Cardiac muscle cell (in vitro differentiated cells and primary cell): Measurements from ENCODE around the gene TMEM41B. TPM values are rescaled to one million over a fixed set of nuclear protein-coding genes. Genes with fewer than 3 reads are reported as not detected.

Source experiments
- DNase-seq, 2 donors: peaks; one replicate each; pipeline versions ENCODE4 v3.0.0 to v3.0.0-alpha.2; 2010 to 2017; ENCODE audit warnings: low read depth in 1 of 2, low spot score in 1 of 2
- H3K27ac ChIP-seq: fragments of 200-600 bp; sonication (generic); 2 replicates; pipeline ENCODE4 v1.5.1; 2016
- H3K27me3 ChIP-seq: fragments of 200-600 bp; sonication (generic); 2 replicates; pipeline ENCODE4 v1.6.0; 2016; ENCODE audit warnings: control low read depth
- H3K36me3 ChIP-seq: fragments of 200-600 bp; sonication (generic); 2 replicates; pipeline ENCODE4 v1.5.1; 2016; ENCODE audit warnings: control low read depth
- H3K4me1 ChIP-seq: fragments of 200-600 bp; sonication (generic); 2 replicates; pipeline ENCODE4 v1.8.1; 2017; ENCODE audit warnings: low read depth, mild to moderate bottlenecking, mixed run types
- H3K4me3 ChIP-seq: fragments of 200-600 bp; sonication (generic); 2 replicates; pipeline ENCODE4 v1.5.1; 2016; ENCODE audit warnings: mild to moderate bottlenecking
- H3K9me3 ChIP-seq: fragments of 200-600 bp; sonication (generic); 2 replicates; pipeline ENCODE4 v1.5.1; 2017; ENCODE audit warnings: low read depth, mild to moderate bottlenecking, control low read depth
- CTCF ChIP-seq: IDR thresholded peaks from 2 replicates; pipeline ENCODE4 v1.5.1; 2012; ENCODE audit warnings: low read depth, mild to moderate bottlenecking, low read length
- polyA plus RNA-seq: library from polyadenylated mRNA; unstranded; fragments of >200 nt; fragmentation: Nextera tagmentation; extraction: Ambion mirVana; gene quantifications from 2 replicates; pipeline ENCODE4 v1.2.1, GENCODE V29; 2016
- total RNA-seq: library from RNA; depleted of rRNA; stranded (reverse); fragments of >200 nt; gene quantifications from 2 replicates; pipeline ENCODE4 v1.2.3, GENCODE V29; 2016

TMEM41B gene
- total and polyA plus RNA-seq, 2 experiments from 2014 or later: 63.3 to 77.0 TPM

- no peak for DNase-seq
- H3K27ac ChIP-seq: peak overlapping the region; percentile 21
- no peaks in the 10 kb centered on the region for H3K9me3 ChIP-seq
- H3K27me3 ChIP-seq: no peaks in the 10 kb centered on the region
- H3K4me3 ChIP-seq: no peak overlapping the region
- H3K4me1 ChIP-seq: peaks cover 14% of the 10 kb centered on the region
- TF ChIP-seq CTCF: no peak
- H3K36me3 ChIP-seq: no peaks in the 10 kb centered on the region
These were observed 3.8 kb downstream of the TMEM41B start for GRCh38 chr11:9310485-9311090.

- Histone ChIP-seq H3K4me3 (no peak overlapping the region), H3K27ac (no peak overlapping the region), H3K9me3 (no peaks in the 10 kb centered on the region), H3K4me1 (peaks cover 3% of the 10 kb centered on the region), H3K36me3 (peaks cover 4% of the 10 kb centered on the region), H3K27me3 (no peaks in the 10 kb centered on the region)
- DNase-seq: no peak
- TF ChIP-seq CTCF: no peak
These were observed 10.2 kb downstream of the TMEM41B start for GRCh38 chr11:9304178-9304577.

GRCh38 chr11:9302448-9302847 is 11.9 kb downstream of the TMEM41B start:
- peaks cover 3% of the 10 kb centered on the region for H3K4me1 ChIP-seq
- peaks cover 4% of the 10 kb centered on the region for H3K36me3 ChIP-seq
- no peak overlapping the region for H3K4me3 ChIP-seq
- DNase-seq: no peak
- TF ChIP-seq CTCF: no peak
- H3K27ac ChIP-seq: no peak overlapping the region
- H3K9me3 ChIP-seq: no peaks in the 10 kb centered on the region
- H3K27me3 ChIP-seq: no peaks in the 10 kb centered on the region

- Histone ChIP-seq H3K9me3 (no peaks in the 10 kb centered on the region), H3K27me3 (no peaks in the 10 kb centered on the region), H3K36me3 (peaks cover 6% of the 10 kb centered on the region), H3K4me1 (no peaks in the 10 kb centered on the region), H3K4me3 (no peak overlapping the region), H3K27ac (no peak overlapping the region)
- DNase-seq: no peak
- no peak for TF ChIP-seq CTCF
These were observed 12.7 kb downstream of the TMEM41B start for GRCh38 chr11:9301720-9302119.

- H3K4me3 ChIP-seq: no peak overlapping the region
- TF ChIP-seq CTCF: no peak
- H3K9me3 ChIP-seq: no peaks in the 10 kb centered on the region
- no peak overlapping the region for H3K27ac ChIP-seq
- no peak for DNase-seq
- no peaks in the 10 kb centered on the region for H3K4me1 ChIP-seq
- H3K27me3 ChIP-seq: no peaks in the 10 kb centered on the region
- H3K36me3 ChIP-seq: peaks cover 14% of the 10 kb centered on the region
These were observed 20.7 kb downstream of the TMEM41B start for GRCh38 chr11:9293646-9294045.
